ENCODE data around the gene TMEM87B. TPM values are rescaled to one million over a fixed set of nuclear protein-coding genes. Genes with fewer than 3 reads are reported as not detected.

Gene TMEM87B
- total RNA-seq, 4 donors from 2014 or later: 12.5 to 25.4 (median 22.8) TPM

GRCh38 chr2:112089375-112089774 is 34.3 kb downstream of the TMEM87B start:
- H3K36me3 ChIP-seq: peaks cover 0 to 68% of the 10 kb centered on the region in 2 donors
- no peaks in the 10 kb centered on the region for H3K27me3 ChIP-seq
- ATAC-seq: no peak
- H3K4me3 ChIP-seq: no peak overlapping the region
- H3K9me3 ChIP-seq: no peaks in the 10 kb centered on the region
- 88 to 97% methylated on average over 5 of the region's 5 CpGs for WGBS, 2 donors (ENCODE audit: low coverage in 1 of 2)
- H3K27ac ChIP-seq: no peak overlapping the region
- TF ChIP-seq POLR2AphosphoS5 (IDR thresholded peaks at IDR 0.05): no peak
- TF ChIP-seq POLR2A (IDR thresholded peaks at IDR 0.05): no peak
- TF ChIP-seq EP300 (IDR thresholded peaks at IDR 0.05): no peak
- no peak for TF ChIP-seq CTCF (IDR thresholded peaks at IDR 0.05)
- no peaks in the 10 kb centered on the region for H3K4me1 ChIP-seq

GRCh38 chr2:112092286-112093041 is 37.4 kb downstream of the TMEM87B start:
- Histone ChIP-seq H3K4me1 (peaks cover 0 to 9% (median 0%) of the 10 kb centered on the region in 3 donors), H3K27ac (no peak overlapping the region), H3K4me3 (no peak overlapping the region), H3K9me3 (no peaks in the 10 kb centered on the region), H3K36me3 (peaks cover 0 to 56% of the 10 kb centered on the region in 2 donors), H3K27me3 (no peaks in the 10 kb centered on the region)
- ATAC-seq: no peak
- WGBS, 2 donors (ENCODE audit: low coverage in 1 of 2): 80 to 88% methylated on average over 6 of the region's 6 CpGs
- TF ChIP-seq EP300 (IDR thresholded peaks at IDR 0.05) (no peak), POLR2A (IDR thresholded peaks at IDR 0.05) (no peak), CTCF (IDR thresholded peaks at IDR 0.05) (no peak)

- H3K4me3 ChIP-seq: no peak overlapping the region
- H3K9me3 ChIP-seq: no peaks in the 10 kb centered on the region
- peaks cover under 1 to 56% of the 10 kb centered on the region in 2 donors for H3K36me3 ChIP-seq
- H3K27me3 ChIP-seq: no peaks in the 10 kb centered on the region
- H3K27ac ChIP-seq: no peak overlapping the region
- TF ChIP-seq CTCF (IDR thresholded peaks at IDR 0.05) (no peak), POLR2A (IDR thresholded peaks at IDR 0.05) (no peak), POLR2AphosphoS5 (IDR thresholded peaks at IDR 0.05) (no peak), EP300 (IDR thresholded peaks at IDR 0.05) (no peak)
- WGBS, 2 donors (ENCODE audit: low coverage in 1 of 2): 63 to 78% methylated on average over 1 of the region's 1 CpG
- H3K4me1 ChIP-seq: peaks cover 0 to 9% (median 0%) of the 10 kb centered on the region in 3 donors
- ATAC-seq: no peak
Measured at GRCh38 chr2:112093216-112093615, 38.1 kb downstream of the TMEM87B start.

GRCh38 chr2:112095681-112096080 is 40.6 kb downstream of the TMEM87B start:
- Histone ChIP-seq H3K9me3 (no peaks in the 10 kb centered on the region), H3K27me3 (no peaks in the 10 kb centered on the region), H3K4me1 (peaks cover 0 to 9% (median 0%) of the 10 kb centered on the region in 3 donors), H3K36me3 (peaks cover 3 to 58% of the 10 kb centered on the region in 2 donors), H3K27ac (no peak overlapping the region), H3K4me3 (no peak overlapping the region)
- no peak for ATAC-seq
- TF ChIP-seq EP300 (IDR thresholded peaks at IDR 0.05) (no peak), CTCF (IDR thresholded peaks at IDR 0.05) (no peak), POLR2AphosphoS5 (IDR thresholded peaks at IDR 0.05) (no peak), POLR2A (IDR thresholded peaks at IDR 0.05) (no peak)
- 71% methylated on average over 1 of the region's 1 CpG; no CpG with 5 or more reads in 1 of the 2 donors for WGBS, 2 donors (ENCODE audit: low coverage in 1 of 2)

- Histone ChIP-seq H3K4me1 (peaks cover 0 to 9% (median 0%) of the 10 kb centered on the region in 3 donors), H3K27me3 (no peaks in the 10 kb centered on the region), H3K9me3 (no peaks in the 10 kb centered on the region), H3K36me3 (peaks cover 3 to 58% of the 10 kb centered on the region in 2 donors), H3K4me3 (no peak overlapping the region), H3K27ac (no peak overlapping the region)
- no peak for TF ChIP-seq POLR2A (IDR thresholded peaks at IDR 0.05)
- 78 to 84% methylated on average over 10 of the region's 10 CpGs for WGBS, 2 donors (ENCODE audit: low coverage in 1 of 2)
- no peak for ATAC-seq
Measured at GRCh38 chr2:112096098-112096497, 41.0 kb downstream of the TMEM87B start.
